ENCODE results near the gene BHLHE23.

GRCh38 chr20:63024573-63025392, 18.0 kb upstream of the BHLHE23 start:
- TF ChIP-seq CTCF (IDR thresholded peaks at IDR 0.05) (no peak), POLR2A (IDR thresholded peaks at IDR 0.05; ENCODE audit: low read depth) (no peak), EP300 (IDR thresholded peaks at IDR 0.05) (no peak), POLR2AphosphoS5 (IDR thresholded peaks at IDR 0.05) (no peak)
